HG02588 (cell line): Measurements from ENCODE around the gene IGF2BP1.

Source experiments
- ATAC-seq: cut with Tn5 transposase; IDR thresholded peaks from one replicate; pipeline ENCODE4 v1.9.1; 2021; ENCODE audit warnings: mild to moderate bottlenecking, moderate library complexity; ENCODE audit not compliant: unreplicated experiment

IGF2BP1 gene

GRCh38 chr17:48997103-48997826, at the start of gene IGF2BP1:
Gene IGF2BP1 (plus strand): TSS chr17:48997385. CDS start chr17:48997746, 361 bp downstream.
- no peak for ATAC-seq

- no peak for ATAC-seq
These were observed 45.6 kb upstream of the IGF2BP1 start for GRCh38 chr17:48951572-48951971.

GRCh38 chr17:48952904-48953303, 44.3 kb upstream of the IGF2BP1 start:
- no peak for ATAC-seq

- no peak for ATAC-seq
These were observed 42.9 kb upstream of the IGF2BP1 start for GRCh38 chr17:48954300-48954755.

GRCh38 chr17:48960834-48961515, 36.2 kb upstream of the IGF2BP1 start:
- no peak for ATAC-seq

- ATAC-seq = no peak
These were observed 35.5 kb upstream of the IGF2BP1 start for GRCh38 chr17:48961516-48962233.

GRCh38 chr17:48970224-48970623, 27.0 kb upstream of the IGF2BP1 start:
- no peak for ATAC-seq

- no peak for ATAC-seq
These were observed 26.1 kb upstream of the IGF2BP1 start for GRCh38 chr17:48970865-48971687.

- ATAC-seq = no peak
These were observed 24.5 kb upstream of the IGF2BP1 start for GRCh38 chr17:48972749-48973097.

GRCh38 chr17:48973806-48974205, 23.4 kb upstream of the IGF2BP1 start:
- ATAC-seq = no peak

- ATAC-seq = no peak
These were observed 15.2 kb upstream of the IGF2BP1 start for GRCh38 chr17:48981927-48982539.

- ATAC-seq = no peak
These were observed 11.5 kb upstream of the IGF2BP1 start for GRCh38 chr17:48985436-48986245.

- ATAC-seq = no peak
These were observed 8.1 kb upstream of the IGF2BP1 start for GRCh38 chr17:48989100-48989499.

GRCh38 chr17:48990882-48991357, 6.3 kb upstream of the IGF2BP1 start:
- no peak for ATAC-seq

- ATAC-seq = no peak
These were observed 4.7 kb upstream of the IGF2BP1 start for GRCh38 chr17:48992444-48992843.

GRCh38 chr17:48993305-48993704, 3.9 kb upstream of the IGF2BP1 start:
- ATAC-seq = no peak

GRCh38 chr17:48993951-48994350, 3.2 kb upstream of the IGF2BP1 start:
- ATAC-seq = no peak

GRCh38 chr17:48994549-48995303, 2.5 kb upstream of the IGF2BP1 start:
- ATAC-seq = no peak
